Endothelial cell of umbilical vein (primary cell): ENCODE data around the gene KAT8. TPM values are rescaled to one million over a fixed set of nuclear protein-coding genes. Genes with fewer than 3 reads are reported as not detected.

Experiments
- BruUV-seq: library from RNA; stranded (reverse); fragments of 400-500 nt; replicated peaks from 2 replicates; lab custom pipeline; 2021; lab: Mats Ljungman, UMichigan
- CTCF ChIA-PET: fragments of 300-600, 350-600 bp; sonication (Branson Sonifier 250); formaldehyde crosslinking; loops from one replicate; lab custom pipeline; 2021; ENCODE audit warnings: antibody characterized with exemption, inconsistent platforms; lab: Charles Lee
- POLR2A ChIA-PET: fragments of 300-600, 350-600 bp; sonication (Branson Sonifier 250); formaldehyde crosslinking; loops from one replicate; lab custom pipeline; 2021; ENCODE audit warnings: antibody characterized with exemption, inconsistent platforms; lab: Charles Lee
- DNase-seq: peaks from one replicate; pipeline ENCODE4 v3.0.0-alpha.2; 2011; ENCODE audit warnings: low read depth, low spot score
- FAIRE-seq: peaks from 2 replicates; lab custom pipeline; 2011; peaks lifted over from hg19 to GRCh38; lab: Jason Lieb, UNC
- H2AFZ ChIP-seq: 2 replicates; pipeline ENCODE4 v1.6.0; 2012; ENCODE audit warnings: low read depth, low read length, control low read depth, inconsistent platforms
- H3K27ac ChIP-seq: 2 replicates; pipeline ENCODE4 v1.5.1; 2011; ENCODE audit warnings: low read depth, mild to moderate bottlenecking, control low read depth, low read length, moderate library complexity; ENCODE audit not compliant: insufficient read depth
- H3K27me3 ChIP-seq, 2 experiments: 2 replicates each; pipeline versions ENCODE4 v1.6.0 to v1.6.1; 2011; ENCODE audit warnings: low read length in 2 of 2, mixed read lengths in 1 of 2; ENCODE audit not compliant: control insufficient read depth in 2 of 2, insufficient read depth in 2 of 2
- H3K36me3 ChIP-seq, 2 experiments: 2 replicates in 1 of 2; 3 replicates in 1 of 2; pipeline ENCODE4 v1.5.1; 2011; ENCODE audit warnings: low read length in 2 of 2, mild to moderate bottlenecking in 1 of 2, moderate library complexity in 1 of 2; ENCODE audit not compliant: control insufficient read depth in 2 of 2, insufficient read depth in 2 of 2; ENCODE audit errors: extremely low read depth in 1 of 2
- H3K4me1 ChIP-seq: 3 replicates; pipeline ENCODE4 v1.5.1; 2011; ENCODE audit warnings: mild to moderate bottlenecking, low read length; ENCODE audit not compliant: control insufficient read depth, insufficient read depth; ENCODE audit errors: extremely low read depth
- H3K4me2 ChIP-seq: 2 replicates; pipeline ENCODE4 v1.6.1; 2011; ENCODE audit warnings: low read length, control low read depth, mixed read lengths; ENCODE audit not compliant: insufficient read depth
- H3K4me3 ChIP-seq, 3 experiments: fragments of 200-600 bp in 1 of 3; sonication (generic), shearing (Covaris generic) in 1 of 3; replicated peaks in 1 of 3; 2 replicates each; pipeline ENCODE4 v1.5.1; 2011 to 2016; ENCODE audit warnings: control low read depth in 3 of 3, low read length in 3 of 3, mild to moderate bottlenecking in 2 of 3, inconsistent platforms in 1 of 3, low read depth in 1 of 3, moderate library complexity in 1 of 3; ENCODE audit not compliant: insufficient read depth in 1 of 3
- H3K79me2 ChIP-seq: 2 replicates; pipeline ENCODE4 v1.6.0; 2012; ENCODE audit warnings: low read length, inconsistent platforms; ENCODE audit not compliant: control insufficient read depth, insufficient read depth
- H3K9ac ChIP-seq: replicated peaks from 2 replicates; pipeline ENCODE3; 2011; ENCODE audit warnings: low read length, control low read depth; ENCODE audit not compliant: insufficient read depth; ENCODE audit errors: extremely low read depth
- H3K9me1 ChIP-seq: replicated peaks from 3 replicates; pipeline ENCODE4 v1.6.0; 2011; ENCODE audit warnings: mild to moderate bottlenecking, low read length; ENCODE audit not compliant: control insufficient read depth, insufficient read depth; ENCODE audit errors: extremely low read depth
- H3K9me3 ChIP-seq: replicated peaks from 2 replicates; pipeline ENCODE4 v1.5.1; 2012; ENCODE audit warnings: low read length, inconsistent platforms; ENCODE audit not compliant: control insufficient read depth, insufficient read depth
- H4K20me1 ChIP-seq: replicated peaks from 2 replicates; pipeline ENCODE3; 2011; ENCODE audit warnings: mild to moderate bottlenecking, low read length; ENCODE audit not compliant: control insufficient read depth, insufficient read depth; ENCODE audit errors: extremely low read depth
- CTCF ChIP-seq, 2 donors: IDR thresholded peaks; 1 replicate in 1 of 2; 2 replicates in 1 of 2; pipeline ENCODE4 v1.5.1; 2011; ENCODE audit warnings: low read length in 2 of 2, mild to moderate bottlenecking in 2 of 2, moderate library complexity in 2 of 2, control low read depth in 1 of 2, inconsistent platforms in 1 of 2, low read depth in 1 of 2; ENCODE audit not compliant: insufficient read depth in 1 of 2; ENCODE audit errors: extremely low read depth in 1 of 2
- EZH2 ChIP-seq: IDR thresholded peaks from 2 replicates; pipeline ENCODE4 v1.6.1; 2012; ENCODE audit warnings: borderline replicate concordance, low read depth, mild to moderate bottlenecking, moderate library complexity, low read length, inconsistent platforms; ENCODE audit not compliant: severe bottlenecking
- FOS ChIP-seq: IDR thresholded peaks from 2 replicates; pipeline ENCODE4 v1.6.1; 2011; ENCODE audit warnings: mild to moderate bottlenecking, low read length, moderate library complexity, borderline replicate concordance; ENCODE audit not compliant: insufficient read depth
- GATA2 ChIP-seq: IDR thresholded peaks from 2 replicates; pipeline ENCODE4 v1.7.0; 2011; ENCODE audit warnings: low read depth, mild to moderate bottlenecking, moderate library complexity, mixed read lengths, low read length; ENCODE audit not compliant: insufficient read length, insufficient read depth
- JUN ChIP-seq: IDR thresholded peaks from 2 replicates; pipeline ENCODE4 v1.6.1; 2011; ENCODE audit warnings: borderline replicate concordance, low read depth; ENCODE audit not compliant: insufficient read length, insufficient read depth
- MAX ChIP-seq: IDR thresholded peaks from 2 replicates; pipeline ENCODE4 v1.6.1; 2011; ENCODE audit not compliant: insufficient read depth, insufficient read length
- MYC ChIP-seq: IDR thresholded peaks from one replicate; pipeline ENCODE4 v1.6.1; 2011; ENCODE audit warnings: mild to moderate bottlenecking, low read depth, low read length
- POLR2A ChIP-seq: IDR thresholded peaks from 2 replicates; pipeline ENCODE4 v1.6.1; 2012; ENCODE audit warnings: low read depth, mild to moderate bottlenecking, control low read depth, low read length
- POLR2AphosphoS5 ChIP-seq: IDR thresholded peaks from 2 replicates; pipeline ENCODE4 v1.6.1; 2012; ENCODE audit warnings: low read depth, mild to moderate bottlenecking, control low read depth, low read length, moderate library complexity; ENCODE audit not compliant: insufficient read depth
- dilution Hi-C: fragments of 300-500 bp; cut with MboI; formaldehyde crosslinking; loops from one replicate; pipeline ENCODE4 v1.15.0; 2019; ENCODE audit warnings: low sequenced_read_pairs; ENCODE audit not compliant: extremely low pct_ligation_motif_present
- intact Hi-C: fragments of 100-400 bp; cut with micrococcal nuclease; formaldehyde crosslinking; loops from one replicate; pipeline ENCODE4 v1.10.0; 2022
- polyA plus RNA-seq, 4 experiments: library from polyadenylated mRNA; depleted of rRNA in 3 of 4; stranded (reverse) in 3 of 4; unstranded in 1 of 4; fragments of >200 nt; gene quantifications; 2 replicates each; pipeline versions ENCODE4 v1.2.1 to v1.2.3, GENCODE V29; 2011 to 2012; ENCODE audit warnings: missing spikeins in 1 of 4
- total RNA-seq: library from RNA; stranded (reverse); gene quantifications from 2 replicates; pipeline ENCODE4 v1.2.3, GENCODE V29; 2021

KAT8 gene
- total and polyA plus RNA-seq, 2 donors (not counting 3 experiments of a cell fraction or from before 2014, with no cell fraction given) = 30.7 to 42.8 TPM

- Histone ChIP-seq H3K27ac (no peak overlapping the region), H3K4me2 (no peak overlapping the region), H4K20me1 (no peaks in the 10 kb centered on the region), H3K27me3 (peaks cover 15 to 25% of the 10 kb centered on the region in 2 experiments), H2AFZ (no peak overlapping the region), H3K9me3 (no peaks in the 10 kb centered on the region), H3K79me2 (no peaks in the 10 kb centered on the region), H3K9ac (no peak overlapping the region), H3K36me3 (no peaks in the 10 kb centered on the region), H3K4me1 (no peaks in the 10 kb centered on the region), H3K9me1 (no peaks in the 10 kb centered on the region), H3K4me3 (no peak overlapping the region)
- BruUV-seq = no TSS peak
- no peak for FAIRE-seq
- ChIA-PET CTCF (no interaction called here), POLR2A (no interaction called here)
- dilution Hi-C loops (no loop called here), intact Hi-C loops (no loop called here)
- TF ChIP-seq POLR2AphosphoS5 (no peak), JUN (no peak), FOS (no peak), POLR2A (no peak), EZH2 (no peak), MAX (no peak), CTCF (IDR thresholded peaks at IDR 0.05; ENCODE audit: extremely low read depth in 1 of 2, insufficient read depth in 1 of 2, low read depth in 1 of 2, low read length in 2 of 2) (no peak), GATA2 (no peak), MYC (no peak)
- no peak for DNase-seq
Measured at GRCh38 chr16:31149332-31149731, 31.9 kb downstream of the KAT8 start.
